Non-pigmented ciliary epithelial cell (primary cell): ENCODE data around the gene TOR1AIP2.
A peak's percentile ranks its signal among the peaks of the same experiment; 100 is the strongest.

Experiments
- DNase-seq: peaks from one replicate; pipeline ENCODE4 v3.0.0-alpha.2; 2010; ENCODE audit warnings: low read depth

Gene TOR1AIP2

DNA sequence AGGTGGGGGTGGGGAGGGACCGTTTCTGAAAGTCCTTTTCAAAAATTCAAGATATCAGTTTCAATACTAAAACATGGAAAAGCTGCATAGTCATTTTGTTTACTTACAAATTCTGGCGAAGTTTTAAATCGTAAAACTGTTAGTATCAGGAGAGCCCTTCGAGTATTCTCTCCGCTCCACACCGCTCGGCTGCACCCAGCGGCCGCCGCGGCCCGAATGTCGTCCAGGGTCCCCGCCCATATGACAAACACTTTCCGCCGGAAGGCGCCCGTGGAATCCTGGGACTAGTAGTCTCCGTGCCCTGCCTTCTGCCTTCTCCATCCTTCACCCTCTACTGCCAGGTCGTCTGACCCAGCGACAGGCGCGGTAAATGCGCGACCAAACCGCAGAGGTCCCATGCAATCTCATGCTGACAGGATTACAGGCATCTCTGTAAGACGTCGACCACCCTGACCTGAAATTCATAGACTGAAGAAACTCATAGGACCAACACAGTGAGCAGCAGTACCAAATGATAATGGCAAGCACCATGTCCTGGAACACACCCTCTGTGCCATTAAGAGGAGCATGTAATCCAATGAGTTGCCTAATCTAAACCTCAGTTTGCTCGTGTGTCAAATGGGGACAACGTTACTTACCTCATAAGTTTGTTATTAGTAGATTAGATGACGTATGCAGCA is at the start of gene TOR1AIP2:
TOR1AIP2 (minus strand) TSS at position 218 of the 680 bp plus-strand sequence. CDS start 25,138 bp downstream, outside the sequence.
- no peak for DNase-seq

DNA sequence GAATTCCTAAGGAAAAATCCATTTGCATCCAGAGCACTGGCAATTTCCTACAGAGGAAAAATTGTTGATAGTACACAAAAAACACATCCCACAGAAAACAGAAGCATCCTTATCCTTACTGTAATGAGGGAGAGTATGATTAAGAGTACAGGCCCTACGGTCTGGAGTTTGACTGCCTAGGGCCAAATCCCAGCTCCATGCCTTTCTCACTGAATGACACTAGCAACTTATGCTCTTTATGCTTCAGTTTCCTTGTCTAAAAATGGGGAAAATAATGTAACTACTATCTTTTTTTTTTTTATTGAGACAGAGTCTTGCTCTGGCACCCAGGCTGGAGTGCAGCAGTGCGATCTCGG is 49.2 kb upstream of the TOR1AIP2 start:
- DNase-seq = no peak

DNA sequence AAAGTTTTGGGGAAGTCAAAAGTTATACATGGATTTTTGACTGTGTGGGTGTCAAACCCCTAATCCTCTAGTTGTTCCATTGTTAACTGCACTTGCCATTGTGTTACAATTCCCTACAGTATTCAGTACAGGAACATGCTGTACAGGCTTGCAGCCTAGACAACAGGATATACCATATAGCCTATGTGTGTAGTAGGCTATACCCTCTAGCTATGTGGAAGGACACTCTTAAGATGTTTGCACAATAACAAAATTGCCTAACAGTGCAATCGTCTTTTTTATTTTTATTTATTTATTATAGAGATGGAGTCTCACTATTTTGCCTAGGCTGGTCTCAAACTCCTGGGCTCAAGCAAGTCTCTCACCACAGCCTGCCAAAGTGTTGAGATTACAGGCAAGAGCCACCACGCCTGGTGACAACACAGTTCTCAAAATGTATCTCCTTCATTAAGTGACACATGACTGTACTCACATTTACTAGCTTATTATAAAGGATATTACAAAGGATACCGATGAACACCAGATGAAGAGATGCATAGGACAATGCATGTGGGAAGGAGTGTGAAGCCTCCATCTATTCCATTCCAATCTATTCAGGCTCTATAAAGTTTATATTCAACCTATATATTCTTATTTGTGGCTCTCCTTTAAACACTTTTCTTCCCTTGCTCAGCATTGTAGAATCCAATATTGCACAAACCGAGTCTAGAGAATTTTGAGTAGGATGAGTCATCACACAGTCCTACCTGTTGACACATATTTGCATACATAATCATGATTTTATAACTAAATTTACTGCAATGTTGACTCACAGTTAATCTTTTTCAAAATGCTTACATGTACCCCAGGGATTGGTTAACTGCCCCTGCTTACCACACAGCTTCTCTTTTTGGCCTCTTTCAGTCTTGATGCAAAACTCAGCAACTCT is 48.6 kb upstream of the TOR1AIP2 start:
- DNase-seq = peak; percentile 24

DNA sequence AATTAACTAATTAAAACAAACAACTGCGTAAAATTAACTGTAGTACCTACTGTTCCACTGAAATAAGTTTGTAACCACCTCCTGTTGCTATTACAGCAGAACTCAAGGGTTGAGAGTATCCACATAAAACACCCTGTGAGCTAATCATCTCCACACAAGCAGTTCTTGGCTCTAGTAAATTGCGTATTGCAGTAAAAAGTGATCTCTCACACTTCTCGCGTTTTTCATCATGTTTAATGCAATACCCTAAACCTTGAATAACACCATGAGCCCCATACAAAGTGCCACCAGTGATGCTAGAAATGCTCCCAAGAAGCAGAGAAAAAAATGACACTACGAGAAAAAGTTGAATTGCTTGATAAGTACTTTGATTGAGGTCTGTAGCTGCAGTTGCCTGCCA is 47.7 kb upstream of the TOR1AIP2 start:
- no peak for DNase-seq

DNA sequence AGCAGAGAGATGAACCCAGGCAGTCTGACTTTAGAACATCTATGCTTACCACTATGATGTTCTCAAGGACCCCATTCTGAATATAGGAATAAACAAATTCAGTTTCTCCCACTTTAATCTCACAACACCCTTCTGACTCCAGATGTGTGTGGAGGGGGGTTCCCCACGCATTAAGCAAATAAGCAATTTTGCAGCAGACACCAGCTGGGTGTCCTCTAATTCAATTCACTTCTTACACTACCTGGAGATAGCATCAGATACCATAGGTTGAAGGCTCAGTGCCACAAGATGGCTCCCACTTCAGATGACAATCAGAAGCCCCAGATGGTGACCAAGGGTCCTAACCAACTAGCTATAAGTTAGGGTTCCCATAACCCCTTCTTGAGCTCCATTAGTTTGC is 46.7 kb upstream of the TOR1AIP2 start:
- no peak for DNase-seq

DNA sequence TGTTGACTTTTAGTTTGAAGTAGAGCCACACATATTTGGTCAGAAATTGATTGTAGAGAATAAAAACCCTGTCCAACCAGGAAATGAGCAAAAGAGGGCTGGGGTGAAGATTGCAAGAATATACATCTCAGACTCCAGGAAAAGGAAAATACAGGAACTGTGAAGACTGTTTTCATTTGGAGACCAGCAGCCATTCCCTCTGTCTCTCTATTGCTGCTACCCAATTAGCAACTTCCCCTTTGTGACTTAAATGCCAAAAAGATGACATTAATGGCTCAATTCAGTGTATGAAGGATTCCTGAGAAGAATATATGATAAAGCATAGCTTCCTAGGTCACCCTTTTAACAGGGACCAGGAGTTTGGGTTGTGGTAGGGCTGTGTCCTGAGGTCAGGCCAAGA is 45.4 kb upstream of the TOR1AIP2 start:
- no peak for DNase-seq

DNA sequence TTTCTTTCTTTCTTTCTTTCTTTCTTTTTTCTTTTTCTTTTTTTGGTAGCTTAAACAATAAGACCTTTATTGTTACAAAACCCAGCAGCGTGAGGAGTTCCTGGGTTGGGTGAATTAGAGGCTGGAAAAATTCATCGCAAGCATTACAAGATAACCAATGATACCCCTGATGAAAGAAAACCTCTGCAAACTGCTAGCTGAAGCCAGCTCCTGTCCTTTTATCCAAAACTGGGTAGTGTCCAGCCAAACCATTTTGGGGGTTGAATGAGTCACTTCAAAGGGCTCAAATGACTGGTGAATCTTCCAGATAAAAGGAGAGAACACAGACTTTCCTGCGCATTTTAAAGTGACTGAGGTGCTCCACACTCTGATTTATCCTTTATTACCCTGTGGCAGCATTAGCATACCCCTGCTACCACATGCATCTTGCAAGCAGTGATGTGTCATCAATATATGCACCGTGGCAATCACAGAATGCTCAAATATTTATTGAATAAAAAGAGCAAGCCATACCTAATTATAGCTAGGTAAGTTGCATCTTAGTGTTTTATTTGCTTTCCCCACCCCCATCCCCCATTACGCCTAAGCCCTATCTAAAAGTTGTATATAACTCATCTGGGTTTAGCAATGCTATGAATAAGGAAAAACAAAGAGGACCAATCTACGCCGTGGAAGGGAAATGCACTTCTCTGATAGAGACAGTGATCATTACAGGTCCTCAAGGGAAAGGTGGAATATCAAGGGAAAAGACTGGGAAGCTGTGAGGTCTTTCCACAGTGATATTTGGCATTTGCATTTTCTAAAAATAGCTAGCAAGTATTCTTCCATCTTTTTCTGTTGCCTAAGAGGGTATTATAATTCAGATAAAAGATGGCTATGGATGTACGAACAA is 44.6 kb upstream of the TOR1AIP2 start:
- DNase-seq = no peak

DNA sequence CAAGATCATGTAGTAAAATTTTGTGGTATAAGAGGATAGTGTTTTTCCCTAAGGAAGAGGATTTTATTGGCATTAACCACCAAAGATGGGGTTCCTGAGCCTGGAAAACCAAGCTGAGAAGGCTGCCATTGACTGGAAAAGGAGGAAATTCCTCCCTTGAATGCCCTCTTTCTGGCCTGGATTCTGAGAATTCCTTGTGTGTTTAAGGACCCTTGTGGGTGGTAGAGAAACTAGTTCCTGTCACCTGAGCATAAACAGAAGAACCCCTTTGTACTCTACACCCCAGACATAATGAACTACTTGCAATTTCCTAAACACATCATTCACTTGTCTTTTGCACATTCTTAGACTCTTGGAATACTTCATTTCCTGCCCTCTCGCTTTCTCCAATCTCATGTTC is 43.9 kb upstream of the TOR1AIP2 start:
- no peak for DNase-seq

DNA sequence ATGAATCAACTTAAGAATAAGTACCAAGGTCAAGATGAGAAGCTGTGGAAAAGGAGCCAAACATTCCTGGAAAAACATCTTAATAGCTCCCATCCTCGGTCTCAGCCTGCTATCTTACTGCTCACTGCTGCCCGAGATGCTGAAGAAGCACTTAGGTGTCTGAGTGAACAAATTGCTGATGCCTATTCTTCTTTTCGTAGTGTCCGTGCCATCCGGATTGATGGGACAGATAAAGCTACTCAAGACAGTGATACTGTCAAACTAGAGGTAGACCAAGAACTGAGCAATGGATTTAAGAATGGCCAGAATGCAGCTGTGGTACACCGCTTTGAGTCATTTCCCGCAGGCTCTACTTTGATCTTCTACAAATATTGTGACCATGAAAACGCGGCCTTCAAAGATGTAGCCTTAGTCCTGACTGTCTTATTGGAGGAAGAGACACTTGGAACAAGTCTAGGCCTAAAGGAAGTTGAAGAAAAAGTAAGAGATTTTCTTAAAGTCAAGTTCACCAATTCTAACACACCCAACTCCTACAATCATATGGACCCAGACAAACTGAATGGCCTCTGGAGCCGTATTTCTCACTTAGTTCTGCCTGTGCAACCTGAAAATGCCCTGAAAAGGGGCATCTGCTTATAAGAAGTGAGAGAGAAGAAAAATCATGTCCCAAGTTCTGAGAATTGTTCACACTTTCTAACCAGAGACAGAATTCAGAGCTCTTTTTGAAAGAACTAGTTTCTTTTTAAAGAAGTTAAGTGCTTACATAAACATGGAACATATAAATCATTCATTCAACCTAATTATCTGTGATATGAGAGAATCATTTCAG is 40.2 kb upstream of the TOR1AIP2 start:
- no peak for DNase-seq

DNA sequence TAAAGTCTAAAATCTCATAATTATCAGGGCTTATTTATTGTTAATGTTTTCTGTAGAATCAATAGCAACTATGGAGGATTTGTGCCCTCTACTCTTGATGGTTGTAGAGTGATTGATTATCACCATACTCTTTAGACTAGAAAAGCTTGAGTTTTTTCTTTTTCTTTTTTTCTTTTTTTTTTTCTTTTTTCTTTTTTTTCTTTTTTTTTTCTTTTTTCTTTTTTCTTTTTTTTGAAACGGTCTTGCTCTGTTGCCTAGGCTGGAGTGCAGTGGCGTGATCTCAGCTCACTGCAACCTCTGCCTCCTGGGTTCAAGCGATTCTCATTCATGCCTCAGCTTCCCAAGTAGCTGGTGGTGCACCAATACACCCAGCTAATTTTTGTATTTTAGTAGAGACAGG is 34.2 kb upstream of the TOR1AIP2 start:
- DNase-seq = no peak

DNA sequence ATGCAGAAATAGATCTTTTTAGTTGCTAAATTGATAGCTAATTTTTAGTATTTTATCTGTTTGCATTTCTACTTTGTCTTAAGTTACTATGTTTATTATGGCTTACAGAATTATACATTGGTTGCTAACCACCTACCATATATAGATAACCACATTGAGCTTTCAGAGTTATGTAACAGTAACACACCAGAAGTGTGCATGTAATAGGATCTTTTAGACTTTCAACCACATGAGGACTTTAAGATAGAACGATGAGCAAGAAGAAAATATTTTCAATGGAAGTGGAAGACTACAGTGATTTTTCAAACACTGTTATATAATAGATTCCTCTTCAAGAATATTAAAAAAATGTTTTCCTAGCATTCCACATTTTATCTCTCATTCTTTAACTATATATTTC is 33.3 kb upstream of the TOR1AIP2 start:
- DNase-seq = no peak

DNA sequence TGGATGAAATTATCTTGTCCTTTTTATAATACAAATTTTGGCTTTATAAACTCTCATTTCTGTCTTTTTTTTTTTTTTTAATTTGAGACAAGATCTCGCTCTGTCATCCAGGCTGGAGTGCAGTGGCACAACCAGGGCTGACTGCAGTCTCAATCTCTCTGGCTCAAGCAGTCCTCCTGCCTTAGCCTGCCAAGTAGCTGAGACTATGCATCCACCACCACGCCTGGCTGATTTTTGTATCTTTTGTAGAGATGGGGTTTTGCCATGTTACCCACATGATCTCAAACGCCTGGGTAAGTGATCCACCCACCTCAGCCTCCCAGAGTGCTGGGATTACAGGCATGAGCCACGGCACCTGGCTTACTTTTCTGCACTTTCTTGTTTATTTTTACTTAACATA is 12.0 kb upstream of the TOR1AIP2 start:
- no peak for DNase-seq

DNA sequence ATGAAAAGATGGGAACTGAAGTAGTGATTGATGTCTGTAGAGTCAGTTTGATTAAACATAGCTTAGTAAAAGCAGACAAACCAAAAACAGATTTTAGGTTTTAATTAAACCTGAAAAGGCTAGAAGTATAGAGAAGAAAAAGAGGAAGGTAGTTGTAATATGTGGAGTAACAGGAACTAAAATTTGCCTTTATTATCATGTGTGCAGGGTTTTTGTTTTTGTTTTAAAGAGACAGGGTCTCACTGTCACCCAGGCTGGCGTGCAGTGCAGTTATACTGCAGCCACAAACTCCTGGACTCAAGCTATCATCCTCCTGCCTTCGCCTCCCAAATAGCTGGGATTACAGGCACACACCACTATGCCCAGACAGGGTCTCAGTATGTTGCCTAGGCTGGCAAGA is 10.5 kb upstream of the TOR1AIP2 start:
- DNase-seq = no peak

DNA sequence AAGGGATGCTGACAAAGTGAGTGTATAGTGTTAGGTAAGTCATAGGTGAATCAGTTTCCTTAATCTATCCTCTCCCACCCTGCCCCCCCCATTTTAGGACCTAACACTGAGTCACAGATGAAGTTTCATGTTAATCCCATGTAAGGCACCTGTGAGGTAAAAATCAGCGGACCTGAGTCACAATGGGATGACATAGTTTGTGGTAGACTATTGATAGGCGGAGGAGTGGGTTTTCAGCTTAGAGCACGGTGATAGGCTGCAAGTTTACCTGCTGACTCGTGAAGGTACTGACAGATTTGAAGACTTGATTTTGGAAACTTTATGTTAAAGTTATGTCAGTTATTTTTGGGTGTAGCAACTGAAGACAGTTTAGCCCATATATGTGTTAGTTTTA is 6.1 kb upstream of the TOR1AIP2 start:
- no peak for DNase-seq

DNA sequence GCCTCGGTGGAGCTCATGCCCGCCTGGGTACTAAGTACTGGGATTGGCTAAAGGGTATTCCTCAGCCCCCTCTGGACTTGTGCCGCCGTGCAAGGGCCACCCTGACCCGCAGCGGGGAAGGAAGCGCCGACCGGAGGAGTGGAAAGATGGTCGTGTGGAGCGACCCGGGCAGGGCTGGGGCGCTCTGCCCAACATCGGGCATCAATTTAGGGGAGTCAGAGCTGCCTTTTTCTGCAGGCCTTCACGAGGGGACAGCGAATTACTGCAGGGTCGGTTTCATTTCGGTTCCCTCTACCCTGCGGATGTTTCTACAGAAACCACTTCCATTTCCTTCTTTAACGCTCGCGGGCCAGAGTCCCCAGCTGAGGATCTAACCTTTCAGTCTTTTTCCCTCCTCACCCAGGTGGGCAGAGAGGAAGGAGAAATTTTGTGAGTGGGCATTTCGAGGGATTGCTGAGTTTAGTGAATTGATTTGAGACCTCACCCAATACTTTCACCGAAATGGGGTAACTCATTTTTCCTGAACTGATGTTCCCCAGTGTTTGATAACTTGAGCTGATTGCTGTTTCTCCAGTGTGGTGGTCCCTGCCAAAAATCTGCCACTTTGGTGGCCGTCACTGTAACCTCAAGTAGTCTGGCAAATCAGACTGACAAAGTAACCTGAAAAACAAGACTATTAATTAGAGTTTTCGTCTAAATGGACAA is 5.6 kb upstream of the TOR1AIP2 start:
- DNase-seq = no peak

DNA sequence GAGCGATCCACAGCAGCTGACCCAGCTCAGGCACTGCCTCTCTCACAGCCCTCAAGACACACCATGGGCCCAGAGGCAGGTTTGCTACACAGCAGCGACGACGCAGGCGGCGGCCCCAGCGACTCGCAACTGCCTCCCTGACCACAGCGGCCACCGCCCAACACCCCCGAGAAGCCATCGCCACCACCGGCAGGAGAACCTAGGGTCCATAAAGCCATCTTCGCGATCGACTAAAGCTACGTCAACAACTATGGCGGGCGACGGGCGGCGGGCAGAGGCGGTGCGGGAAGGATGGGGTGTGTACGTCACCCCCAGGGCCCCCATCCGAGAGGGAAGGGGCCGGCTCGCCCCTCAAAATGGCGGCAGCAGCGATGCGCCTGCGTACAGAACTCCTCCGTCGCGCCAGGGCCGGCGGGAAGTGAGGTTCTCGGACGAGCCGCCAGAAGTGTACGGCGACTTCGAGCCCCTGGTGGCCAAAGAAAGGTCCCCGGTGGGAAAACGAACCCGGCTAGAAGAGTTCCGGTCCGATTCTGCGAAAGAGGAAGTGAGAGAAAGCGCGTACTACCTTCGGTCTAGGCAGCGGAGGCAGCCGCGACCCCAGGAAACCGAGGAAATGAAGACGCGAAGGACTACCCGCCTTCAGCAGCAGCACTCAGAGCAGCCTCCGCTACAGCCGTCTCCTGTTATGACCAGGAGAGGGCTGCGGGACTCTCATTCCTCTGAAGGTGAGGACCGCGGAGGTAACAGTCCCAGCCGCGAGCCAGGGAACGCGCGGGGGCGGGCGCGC is 4.8 kb upstream of the TOR1AIP2 start, which contains the start of gene TOR1AIP1:
TOR1AIP1 (plus strand) TSS at position 33 of the 787 bp plus-strand sequence; CDS start at position 251, 218 bp downstream.
- peak; percentile 84 for DNase-seq

DNA sequence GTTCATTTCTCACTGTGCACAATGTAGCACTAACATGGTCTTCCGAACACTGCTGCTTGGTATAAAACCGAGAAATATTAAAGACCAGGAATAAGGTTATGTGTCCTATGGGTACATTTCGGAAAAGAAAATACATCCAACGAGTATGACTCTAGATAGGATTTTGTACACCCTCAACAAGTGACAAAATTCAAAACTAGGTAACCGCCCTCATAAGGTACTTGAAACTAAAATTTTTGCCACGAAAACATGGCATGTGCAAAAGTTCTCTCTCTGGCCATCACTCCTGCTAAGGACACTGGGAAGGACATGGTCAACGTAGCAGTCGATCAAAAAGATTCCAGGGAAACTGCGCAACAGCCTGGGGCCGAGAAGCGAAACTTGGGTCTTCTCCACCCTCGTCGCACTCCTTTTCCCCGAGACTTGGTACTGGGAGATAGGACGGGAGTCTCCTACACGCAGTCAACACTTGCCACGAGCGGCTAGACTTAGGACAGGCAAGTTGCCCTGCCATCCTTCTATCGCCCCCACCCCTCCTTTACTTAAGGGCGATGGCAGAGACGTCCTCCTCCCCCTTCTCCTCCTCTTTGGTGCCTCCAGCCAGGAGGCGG is 4.1 kb upstream of the TOR1AIP2 start:
- DNase-seq = peak; percentile 62

DNA sequence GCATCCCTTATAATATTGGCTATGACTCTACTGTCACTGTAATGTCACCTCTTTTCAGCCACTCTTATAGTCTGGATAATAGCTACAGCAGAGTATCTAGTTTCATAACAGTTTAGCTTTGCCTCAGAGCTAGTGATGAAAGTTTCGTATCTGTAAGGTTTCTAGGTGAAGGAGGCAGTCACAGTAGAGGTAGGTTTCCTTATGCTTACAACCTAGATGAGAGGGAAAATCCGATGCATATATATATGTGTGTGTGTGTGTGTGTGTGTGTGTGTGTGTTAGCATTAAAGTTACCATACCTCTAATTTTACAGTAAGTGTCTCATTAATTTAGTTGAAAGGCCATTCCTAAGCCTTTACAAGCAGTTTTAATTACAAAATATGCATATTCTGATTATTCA is 2.2 kb upstream of the TOR1AIP2 start:
- no peak for DNase-seq

DNA sequence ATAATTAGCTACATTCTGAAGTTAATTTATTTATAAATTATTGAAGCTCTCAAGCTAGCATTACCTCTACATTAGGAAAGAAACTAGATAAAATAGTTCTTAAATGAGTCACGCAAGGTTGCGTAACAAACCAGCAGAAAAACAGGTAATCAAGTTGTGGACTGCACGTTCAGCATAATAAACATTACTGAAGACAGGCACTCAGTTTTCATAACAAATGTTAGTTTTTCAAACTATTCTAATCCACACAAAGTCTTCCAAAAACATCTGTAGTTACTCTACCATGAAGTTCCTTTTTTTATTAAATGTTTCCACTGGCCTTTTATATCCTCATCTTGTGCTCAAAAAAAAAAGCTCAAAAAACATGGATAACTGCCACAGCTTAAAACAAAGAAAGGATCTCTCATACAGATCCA is 1.3 kb downstream of the TOR1AIP2 start:
- no peak for DNase-seq
